HEK293T (cell line): Measurements from ENCODE around the gene SLC27A3.

ENCODE experiments used
- ARNT ChIP-seq: fragments of 450-650 bp; IDR thresholded peaks from 2 replicates; pipeline ENCODE4 v1.6.1; 2017; ENCODE audit warnings: mild to moderate bottlenecking
- BHLHE40 ChIP-seq: fragments of 450-650 bp; IDR thresholded peaks from 2 replicates; pipeline ENCODE4 v1.6.1; 2016; ENCODE audit warnings: mild to moderate bottlenecking, moderate library complexity, borderline replicate concordance
- CTBP1 ChIP-seq: fragments of 450-650 bp; IDR thresholded peaks from 2 replicates; pipeline ENCODE4 v1.6.1; 2016; ENCODE audit warnings: borderline replicate concordance
- ELF4 ChIP-seq: fragments of 450-650 bp; IDR thresholded peaks from 2 replicates; pipeline ENCODE4 v1.6.1; 2017; ENCODE audit warnings: antibody characterized with exemption
- FOXA1 ChIP-seq: fragments of 450-650 bp; IDR thresholded peaks from 2 replicates; pipeline ENCODE4 v1.6.1; 2016; ENCODE audit warnings: mild to moderate bottlenecking
- FOXK2 ChIP-seq: fragments of 450-650 bp; IDR thresholded peaks from 2 replicates; pipeline ENCODE4 v1.6.1; 2016; ENCODE audit warnings: mild to moderate bottlenecking
- FOXM1 ChIP-seq: fragments of 450-650 bp; IDR thresholded peaks from 2 replicates; pipeline ENCODE4 v1.6.1; 2017; ENCODE audit warnings: mild to moderate bottlenecking, borderline replicate concordance
- HDGF ChIP-seq: fragments of 450-650 bp; IDR thresholded peaks from 2 replicates; pipeline ENCODE4 v1.6.1; 2017; ENCODE audit warnings: antibody characterized with exemption, borderline replicate concordance
- LEF1 ChIP-seq: fragments of 450-650 bp; IDR thresholded peaks from 2 replicates; pipeline ENCODE4 v1.6.1; 2017; ENCODE audit warnings: mild to moderate bottlenecking, borderline replicate concordance
- NFRKB ChIP-seq: fragments of 450-650 bp; IDR thresholded peaks from 2 replicates; pipeline ENCODE4 v1.6.1; 2016; ENCODE audit warnings: mild to moderate bottlenecking, moderate library complexity
- SP1 ChIP-seq: fragments of 450-650 bp; IDR thresholded peaks from 2 replicates; pipeline ENCODE4 v1.6.1; 2017
- SUZ12 ChIP-seq: fragments of 450-650 bp; IDR thresholded peaks from 2 replicates; pipeline ENCODE4 v1.6.1; 2016; ENCODE audit warnings: mild to moderate bottlenecking
- ZNF384 ChIP-seq: fragments of 450-650 bp; IDR thresholded peaks from 2 replicates; pipeline ENCODE4 v1.6.1; 2016
- TF ChIP-seq, protein P1 (sequence below): fragments of 450-650 bp; IDR thresholded peaks from 2 replicates; pipeline ENCODE4 v1.6.1; 2016

DNA sequence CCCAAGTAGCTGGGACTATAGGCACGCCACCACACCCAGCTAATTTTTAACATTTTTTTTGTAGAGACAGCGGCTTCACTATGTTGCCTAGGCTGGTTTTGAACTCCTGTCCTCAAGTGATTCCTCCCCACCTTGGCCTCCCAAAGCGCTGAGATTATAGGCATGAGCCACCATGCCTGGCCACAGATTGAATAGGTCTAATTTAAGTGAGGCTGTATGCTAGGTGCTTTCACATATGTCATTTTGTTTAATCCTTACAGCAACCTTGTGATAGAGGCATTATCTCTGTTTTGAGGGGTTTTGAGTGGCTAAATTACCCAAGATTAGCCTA lies 40.2 kb upstream of the SLC27A3 start:
- TF ChIP-seq BHLHE40 (no peak), ELF4 (no peak), SP1 (no peak), HDGF (no peak), LEF1 (no peak), FOXA1 (no peak), FOXK2 (no peak), ZNF384 (no peak), CTBP1 (no peak), ARNT (no peak), NFRKB (no peak), FOXM1 (no peak), SUZ12 (no peak)
- TF ChIP-seq, protein P1, sequence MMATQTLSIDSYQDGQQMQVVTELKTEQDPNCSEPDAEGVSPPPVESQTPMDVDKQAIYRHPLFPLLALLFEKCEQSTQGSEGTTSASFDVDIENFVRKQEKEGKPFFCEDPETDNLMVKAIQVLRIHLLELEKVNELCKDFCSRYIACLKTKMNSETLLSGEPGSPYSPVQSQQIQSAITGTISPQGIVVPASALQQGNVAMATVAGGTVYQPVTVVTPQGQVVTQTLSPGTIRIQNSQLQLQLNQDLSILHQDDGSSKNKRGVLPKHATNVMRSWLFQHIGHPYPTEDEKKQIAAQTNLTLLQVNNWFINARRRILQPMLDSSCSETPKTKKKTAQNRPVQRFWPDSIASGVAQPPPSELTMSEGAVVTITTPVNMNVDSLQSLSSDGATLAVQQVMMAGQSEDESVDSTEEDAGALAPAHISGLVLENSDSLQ: no peak
